Measurements from ENCODE around the gene PTPN12. TPM values are rescaled to one million over a fixed set of nuclear protein-coding genes. Genes with fewer than 3 reads are reported as not detected.

Gene PTPN12
- total RNA-seq, 4 donors from 2014 or later = 29.4 to 97.9 (median 63.2) TPM

- H3K27me3 ChIP-seq = no peaks in the 10 kb centered on the region
- peaks cover 0 to 48% (median 10%) of the 10 kb centered on the region in 3 donors for H3K4me1 ChIP-seq
- WGBS, 2 donors = 58 to 69% methylated on average over 2 of the region's 2 CpGs
- intact Hi-C loops (cut with DNase I) = no loop called here
- TF ChIP-seq POLR2A (IDR thresholded peaks at IDR 0.05) = no peak
- no peak for TF ChIP-seq CTCF (IDR thresholded peaks at IDR 0.05)
- H3K9me3 ChIP-seq = no peaks in the 10 kb centered on the region
- H3K27ac ChIP-seq = no peak overlapping the region
- no peak for DNase-seq
- H3K36me3 ChIP-seq = peaks cover 0 to 10% (median 0%) of the 10 kb centered on the region in 3 donors
- no peak overlapping the region for H3K4me3 ChIP-seq
These were observed 16.0 kb downstream of the PTPN12 start for GRCh38 chr7:77553123-77553522.

- 62 to 90% methylated on average over 2 of the region's 2 CpGs for WGBS, 2 donors
- Histone ChIP-seq H3K4me1 (peaks cover 0 to 21% (median 0%) of the 10 kb centered on the region in 3 donors), H3K27me3 (no peaks in the 10 kb centered on the region), H3K4me3 (no peak overlapping the region), H3K9me3 (no peaks in the 10 kb centered on the region), H3K36me3 (peaks cover 0 to 10% (median 0%) of the 10 kb centered on the region in 3 donors), H3K27ac (no peak overlapping the region)
- no peak for DNase-seq
- intact Hi-C loops (cut with DNase I) = no loop called here
- TF ChIP-seq POLR2A (IDR thresholded peaks at IDR 0.05) (no peak), CTCF (IDR thresholded peaks at IDR 0.05) (no peak)
These were observed 21.3 kb downstream of the PTPN12 start for GRCh38 chr7:77558284-77558967.

- intact Hi-C loops (cut with DNase I) = no loop called here
- H3K4me3 ChIP-seq = no peak overlapping the region
- no peaks in the 10 kb centered on the region for H3K9me3 ChIP-seq
- no peaks in the 10 kb centered on the region for H3K27me3 ChIP-seq
- H3K36me3 ChIP-seq = peaks cover 0 to 9% (median 0%) of the 10 kb centered on the region in 3 donors
- peaks cover 0 to 36% (median 3%) of the 10 kb centered on the region in 3 donors for H3K4me1 ChIP-seq
- TF ChIP-seq CTCF (IDR thresholded peaks at IDR 0.05) (no peak), POLR2A (IDR thresholded peaks at IDR 0.05) (no peak)
- H3K27ac ChIP-seq = no peak overlapping the region
- 57 to 74% methylated on average over 3 of the region's 3 CpGs for WGBS, 2 donors
- no peak for DNase-seq
These were observed 24.3 kb downstream of the PTPN12 start for GRCh38 chr7:77561352-77561751.

GRCh38 chr7:77563275-77563674 lies 26.2 kb downstream of the PTPN12 start:
- H3K4me1 ChIP-seq = peaks cover 0 to 43% (median 3%) of the 10 kb centered on the region in 3 donors
- H3K27me3 ChIP-seq = no peaks in the 10 kb centered on the region
- no peak for TF ChIP-seq POLR2A (IDR thresholded peaks at IDR 0.05)
- TF ChIP-seq CTCF (IDR thresholded peaks at IDR 0.05) = no peak
- intact Hi-C loops (cut with DNase I) = no loop called here
- 76 to 81% methylated on average over 2 of the region's 2 CpGs for WGBS, 2 donors
- no peaks in the 10 kb centered on the region for H3K9me3 ChIP-seq
- H3K4me3 ChIP-seq = no peak overlapping the region
- H3K36me3 ChIP-seq = no peaks in the 10 kb centered on the region
- DNase-seq = no peak
- H3K27ac ChIP-seq = no peak overlapping the region

GRCh38 chr7:77565917-77566316 lies 28.8 kb downstream of the PTPN12 start:
- Histone ChIP-seq H3K4me3 (no peak overlapping the region), H3K27ac (no peak overlapping the region), H3K9me3 (no peaks in the 10 kb centered on the region), H3K27me3 (no peaks in the 10 kb centered on the region), H3K4me1 (peaks cover 0 to 51% (median 7%) of the 10 kb centered on the region in 3 donors), H3K36me3 (peaks cover 0 to under 1% (median 0%) of the 10 kb centered on the region in 3 donors)
- intact Hi-C loops (cut with DNase I) = no loop called here
- TF ChIP-seq CTCF (IDR thresholded peaks at IDR 0.05) = no peak
- TF ChIP-seq POLR2A (IDR thresholded peaks at IDR 0.05) = no peak
- DNase-seq = no peak
- 65 to 83% methylated on average over 1 of the region's 1 CpG for WGBS, 2 donors
